GM12892 (cell line): Measurements from ENCODE around the gene LYPD1.

Source experiments
- POLR2A ChIP-seq: IDR thresholded peaks from 2 replicates; pipeline ENCODE4 v1.6.1; 2011; ENCODE audit warnings: low read depth, low read length, control low read depth
- TAF1 ChIP-seq: IDR thresholded peaks from 2 replicates; pipeline ENCODE4 v1.6.1; 2011; ENCODE audit warnings: low read depth, mild to moderate bottlenecking, control low read depth, low read length, borderline replicate concordance

DNA sequence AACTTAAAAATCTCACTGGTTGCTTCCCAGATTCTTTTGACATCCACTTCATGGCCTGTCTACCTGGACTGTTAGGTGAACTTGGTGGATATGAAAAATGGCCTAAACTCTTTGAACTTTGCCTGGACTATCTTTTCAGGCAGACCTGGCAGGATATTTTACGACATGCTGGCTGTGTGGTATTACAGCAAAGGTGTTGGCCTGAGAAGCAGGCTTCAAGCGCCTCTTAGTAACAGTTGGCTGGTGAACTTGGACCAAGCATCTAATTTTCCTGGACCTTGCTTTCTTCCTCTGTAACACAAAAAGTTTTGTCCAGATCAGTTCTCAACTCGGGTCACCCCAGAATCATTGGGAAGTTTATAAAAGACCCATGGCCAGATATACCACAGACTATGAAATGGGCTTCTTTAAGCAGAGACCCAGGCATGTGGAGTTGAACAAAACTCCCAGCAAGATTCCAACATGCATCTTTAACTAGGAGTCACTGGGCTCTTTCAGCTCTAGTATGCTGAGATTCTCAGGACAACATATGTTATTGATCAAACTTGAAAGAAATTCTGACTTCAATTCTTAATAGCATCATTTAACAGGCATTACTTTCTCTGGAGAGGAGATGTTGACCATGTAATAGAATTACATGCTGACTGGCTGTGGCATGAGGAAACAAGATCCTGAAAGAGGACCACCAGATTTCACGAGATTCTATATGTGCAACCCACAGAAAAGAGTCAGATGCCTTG lies 4.4 kb downstream of the LYPD1 start:
- TF ChIP-seq POLR2A, result no peak
- TF ChIP-seq TAF1, result no peak
